ENCODE results near the gene RAC3.

Gene RAC3

DNA sequence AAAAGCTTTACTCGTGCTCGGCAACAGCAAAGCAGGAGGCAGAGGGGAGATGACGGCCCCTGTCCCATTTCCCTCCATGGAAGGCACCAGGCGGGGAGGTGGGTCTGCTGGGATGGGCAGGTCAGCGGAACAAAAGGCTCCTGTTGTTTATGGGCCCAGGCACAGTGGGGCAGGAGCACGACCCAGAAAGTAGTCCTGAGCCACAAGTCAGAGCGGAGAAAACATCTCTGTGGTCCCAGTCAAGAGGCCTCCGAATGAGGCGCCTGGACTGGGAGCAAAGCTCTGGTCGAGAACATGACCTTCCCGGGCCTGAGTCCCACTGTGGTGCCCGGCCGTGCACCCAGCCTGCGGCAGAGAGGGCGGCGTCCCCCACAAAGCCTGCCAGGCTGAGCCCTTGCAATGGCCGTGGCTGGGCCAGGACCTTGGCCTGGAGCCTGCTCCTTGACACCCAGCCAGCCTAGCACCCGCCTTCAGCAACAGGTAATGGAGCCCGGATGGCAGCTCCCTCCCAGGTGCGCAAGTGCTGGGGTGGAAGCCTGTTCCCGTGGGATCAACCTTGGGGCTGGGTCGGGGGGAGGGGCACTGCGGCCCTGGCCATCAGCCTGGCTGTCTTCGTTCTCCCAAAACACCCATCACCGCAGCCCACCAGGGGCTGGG lies 16.6 kb downstream of the RAC3 start:
- H3K4me1 ChIP-seq (ENCODE audit: insufficient read depth, low read length, severe bottlenecking): peaks cover 20% of the 10 kb centered on the region
- no peaks in the 10 kb centered on the region for H3F3A ChIP-seq (ENCODE audit: insufficient read depth, low read length)
- H3K9me3 ChIP-seq (ENCODE audit: low read length): no peaks in the 10 kb centered on the region
- no peak overlapping the region for H3K4me2 ChIP-seq (ENCODE audit: low read length)
- TF ChIP-seq, protein P1, sequence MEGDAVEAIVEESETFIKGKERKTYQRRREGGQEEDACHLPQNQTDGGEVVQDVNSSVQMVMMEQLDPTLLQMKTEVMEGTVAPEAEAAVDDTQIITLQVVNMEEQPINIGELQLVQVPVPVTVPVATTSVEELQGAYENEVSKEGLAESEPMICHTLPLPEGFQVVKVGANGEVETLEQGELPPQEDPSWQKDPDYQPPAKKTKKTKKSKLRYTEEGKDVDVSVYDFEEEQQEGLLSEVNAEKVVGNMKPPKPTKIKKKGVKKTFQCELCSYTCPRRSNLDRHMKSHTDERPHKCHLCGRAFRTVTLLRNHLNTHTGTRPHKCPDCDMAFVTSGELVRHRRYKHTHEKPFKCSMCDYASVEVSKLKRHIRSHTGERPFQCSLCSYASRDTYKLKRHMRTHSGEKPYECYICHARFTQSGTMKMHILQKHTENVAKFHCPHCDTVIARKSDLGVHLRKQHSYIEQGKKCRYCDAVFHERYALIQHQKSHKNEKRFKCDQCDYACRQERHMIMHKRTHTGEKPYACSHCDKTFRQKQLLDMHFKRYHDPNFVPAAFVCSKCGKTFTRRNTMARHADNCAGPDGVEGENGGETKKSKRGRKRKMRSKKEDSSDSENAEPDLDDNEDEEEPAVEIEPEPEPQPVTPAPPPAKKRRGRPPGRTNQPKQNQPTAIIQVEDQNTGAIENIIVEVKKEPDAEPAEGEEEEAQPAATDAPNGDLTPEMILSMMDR (IDR thresholded peaks at IDR 0.05; ENCODE audit: low read length): no peak
- no peak for TF ChIP-seq EZH2 (IDR thresholded peaks at IDR 0.05; ENCODE audit: borderline replicate concordance, low read length)
- H2AFZ ChIP-seq (ENCODE audit: low read length): no peak overlapping the region
- H3K36me3 ChIP-seq (ENCODE audit: insufficient read depth, low read length): no peaks in the 10 kb centered on the region; the same call in none of the 2 replicates
- H4K20me1 ChIP-seq (ENCODE audit: insufficient read depth, low read length): no peaks in the 10 kb centered on the region
- H3K27me3 ChIP-seq (ENCODE audit: insufficient read depth, low read length): no peaks in the 10 kb centered on the region
- H3K4me3 ChIP-seq (ENCODE audit: low read depth, low read length, poor library complexity, severe bottlenecking): no peak overlapping the region
- H3K27ac ChIP-seq (ENCODE audit: low read depth, low read length, poor library complexity, severe bottlenecking): no peak overlapping the region
- H3K79me2 ChIP-seq (ENCODE audit: insufficient read depth, low read length): 0 out of 2 replicates have a peak, but pooled peaks cover 4% of the 10 kb centered on the region
- no peak overlapping the region for H3K9ac ChIP-seq (ENCODE audit: low read length)
- H3K9me2 ChIP-seq (ENCODE audit: low read depth, low read length): no peaks in the 10 kb centered on the region

DNA sequence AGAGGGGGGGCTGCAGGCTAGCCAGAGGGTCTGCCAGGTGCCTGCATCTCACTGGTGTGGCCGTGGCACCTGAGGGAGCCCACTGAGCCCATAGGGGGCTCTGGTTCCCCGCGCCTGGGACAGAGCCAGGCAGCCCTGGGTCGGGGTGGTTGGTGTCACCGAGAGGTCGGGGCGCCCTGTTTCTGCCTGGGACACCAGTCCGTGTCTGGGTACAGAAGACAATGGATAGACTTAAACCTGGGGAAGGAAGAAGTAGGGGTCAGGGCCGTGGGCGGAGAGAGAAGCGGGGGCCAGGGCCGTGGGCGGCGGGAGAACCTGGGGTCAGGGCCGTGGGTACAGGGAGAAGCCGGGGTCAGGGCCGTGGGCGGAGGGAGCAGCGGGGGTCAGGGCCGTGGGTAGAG lies 17.1 kb downstream of the RAC3 start:
- peaks cover 25% of the 10 kb centered on the region for H3K4me1 ChIP-seq (ENCODE audit: insufficient read depth, low read length, severe bottlenecking)

DNA sequence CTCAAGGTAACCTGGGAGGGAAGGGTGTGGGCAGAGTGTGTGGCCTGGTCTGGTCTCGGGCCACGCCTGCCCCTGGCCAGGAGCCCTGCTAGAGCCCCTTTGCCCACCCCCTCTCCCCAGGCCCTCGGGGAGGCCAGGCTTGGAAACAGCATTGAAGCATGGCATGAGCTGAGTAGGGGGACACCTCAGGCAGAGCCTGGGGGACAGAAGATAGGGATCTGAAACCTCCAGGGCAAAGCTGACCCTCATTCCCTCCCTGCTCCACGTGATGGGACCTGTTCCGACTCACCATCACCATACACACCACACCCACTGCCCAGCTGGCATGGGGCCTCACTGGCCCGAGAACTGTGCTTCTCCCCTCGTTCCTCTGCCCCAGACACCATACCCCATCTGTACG lies 17.6 kb downstream of the RAC3 start:
- Histone ChIP-seq H3K36me3 (ENCODE audit: insufficient read depth, low read length) (peaks cover 8% of the 10 kb centered on the region), H3K27me3 (ENCODE audit: insufficient read depth, low read length) (no peaks in the 10 kb centered on the region), H3K4me1 (ENCODE audit: insufficient read depth, low read length, severe bottlenecking) (peaks cover 27% of the 10 kb centered on the region), H3F3A (ENCODE audit: insufficient read depth, low read length) (no peaks in the 10 kb centered on the region), H3K4me3 (ENCODE audit: low read depth, low read length, poor library complexity, severe bottlenecking) (no peak overlapping the region), H3K9me3 (ENCODE audit: low read length) (no peaks in the 10 kb centered on the region), H3K79me2 (ENCODE audit: insufficient read depth, low read length) (0 out of 2 replicates have a peak, but pooled peaks cover 4% of the 10 kb centered on the region), H3K4me2 (ENCODE audit: low read length) (no peak overlapping the region), H4K20me1 (ENCODE audit: insufficient read depth, low read length) (no peaks in the 10 kb centered on the region), H3K9me2 (ENCODE audit: low read depth, low read length) (no peaks in the 10 kb centered on the region), H2AFZ (ENCODE audit: low read length) (no peak overlapping the region), H3K27ac (ENCODE audit: low read depth, low read length, poor library complexity, severe bottlenecking) (no peak overlapping the region), H3K9ac (ENCODE audit: low read length) (no peak overlapping the region)
- no peak for TF ChIP-seq EZH2 (IDR thresholded peaks at IDR 0.05; ENCODE audit: borderline replicate concordance, low read length)
- TF ChIP-seq, protein P1 (IDR thresholded peaks at IDR 0.05; ENCODE audit: low read length): no peak

More for the DNA sequence above, 17.1 kb downstream of the RAC3 start:
- Histone ChIP-seq H3K9me2 (ENCODE audit: low read depth, low read length) (no peaks in the 10 kb centered on the region), H3F3A (ENCODE audit: insufficient read depth, low read length) (no peaks in the 10 kb centered on the region), H3K4me3 (ENCODE audit: low read depth, low read length, poor library complexity, severe bottlenecking) (no peak overlapping the region), H3K4me2 (ENCODE audit: low read length) (no peak overlapping the region), H3K36me3 (ENCODE audit: insufficient read depth, low read length) (peaks cover 2% of the 10 kb centered on the region), H3K79me2 (ENCODE audit: insufficient read depth, low read length) (0 out of 2 replicates have a peak, but pooled peaks cover 4% of the 10 kb centered on the region), H3K27me3 (ENCODE audit: insufficient read depth, low read length) (no peaks in the 10 kb centered on the region), H3K27ac (ENCODE audit: low read depth, low read length, poor library complexity, severe bottlenecking) (no peak overlapping the region), H3K9ac (ENCODE audit: low read length) (no peak overlapping the region), H4K20me1 (ENCODE audit: insufficient read depth, low read length) (no peaks in the 10 kb centered on the region), H3K9me3 (ENCODE audit: low read length) (no peaks in the 10 kb centered on the region), H2AFZ (ENCODE audit: low read length) (no peak overlapping the region)
- TF ChIP-seq EZH2 (IDR thresholded peaks at IDR 0.05; ENCODE audit: borderline replicate concordance, low read length): no peak
- TF ChIP-seq, protein P1 (IDR thresholded peaks at IDR 0.05; ENCODE audit: low read length): no peak

Measured in OCI-LY1 (cell line).